ENCODE measurements around the gene ADRB1. TPM values are rescaled to one million over a fixed set of nuclear protein-coding genes. Genes with fewer than 3 reads are reported as not detected.
A peak's percentile ranks its signal among the peaks of the same experiment; 100 is the strongest.

The ADRB1 gene
- total RNA-seq, 6 experiments from 2014 or later: 0.11 to 0.66 (median 0.38) TPM; not detected in 2

DNA sequence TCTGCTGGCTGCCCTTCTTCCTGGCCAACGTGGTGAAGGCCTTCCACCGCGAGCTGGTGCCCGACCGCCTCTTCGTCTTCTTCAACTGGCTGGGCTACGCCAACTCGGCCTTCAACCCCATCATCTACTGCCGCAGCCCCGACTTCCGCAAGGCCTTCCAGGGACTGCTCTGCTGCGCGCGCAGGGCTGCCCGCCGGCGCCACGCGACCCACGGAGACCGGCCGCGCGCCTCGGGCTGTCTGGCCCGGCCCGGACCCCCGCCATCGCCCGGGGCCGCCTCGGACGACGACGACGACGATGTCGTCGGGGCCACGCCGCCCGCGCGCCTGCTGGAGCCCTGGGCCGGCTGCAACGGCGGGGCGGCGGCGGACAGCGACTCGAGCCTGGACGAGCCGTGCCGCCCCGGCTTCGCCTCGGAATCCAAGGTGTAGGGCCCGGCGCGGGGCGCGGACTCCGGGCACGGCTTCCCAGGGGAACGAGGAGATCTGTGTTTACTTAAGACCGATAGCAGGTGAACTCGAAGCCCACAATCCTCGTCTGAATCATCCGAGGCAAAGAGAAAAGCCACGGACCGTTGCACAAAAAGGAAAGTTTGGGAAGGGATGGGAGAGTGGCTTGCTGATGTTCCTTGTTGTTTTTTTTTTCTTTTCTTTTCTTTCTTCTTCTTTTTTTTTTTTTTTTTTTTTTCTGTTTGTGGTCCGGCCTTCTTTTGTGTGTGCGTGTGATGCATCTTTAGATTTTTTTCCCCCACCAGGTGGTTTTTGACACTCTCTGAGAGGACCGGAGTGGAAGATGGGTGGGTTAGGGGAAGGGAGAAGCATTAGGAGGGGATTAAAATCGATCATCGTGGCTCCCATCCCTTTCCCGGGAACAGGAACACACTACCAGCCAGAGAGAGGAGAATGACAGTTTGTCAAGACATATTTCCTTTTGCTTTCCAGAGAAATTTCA, 1.7 kb downstream of the ADRB1 start:
- Histone ChIP-seq H3K27ac (no peak overlapping the region), H3K27me3 (no peaks in the 10 kb centered on the region), H3K9me3 (no peaks in the 10 kb centered on the region), H3K4me3 (peak overlapping the region in 2 of 3 donors; percentile 11 to 40), H3K4me1 (peaks cover 0 to 7% (median under 1%) of the 10 kb centered on the region in 4 donors), H3K36me3 (no peaks in the 10 kb centered on the region)
- intact Hi-C loops (cut with DNase I): no loop called here
- 20% methylated on average over 31 of the region's 78 CpGs for WGBS (ENCODE audit: insufficient coverage, low coverage, low lambda C conversion rate, missing lambda C conversion rate)
- DNase-seq: peak in 2 of 3 donors; percentile 42 to 62
- ATAC-seq: peak; percentile 27 to 44 (median 42)
- TF ChIP-seq, protein P1, sequence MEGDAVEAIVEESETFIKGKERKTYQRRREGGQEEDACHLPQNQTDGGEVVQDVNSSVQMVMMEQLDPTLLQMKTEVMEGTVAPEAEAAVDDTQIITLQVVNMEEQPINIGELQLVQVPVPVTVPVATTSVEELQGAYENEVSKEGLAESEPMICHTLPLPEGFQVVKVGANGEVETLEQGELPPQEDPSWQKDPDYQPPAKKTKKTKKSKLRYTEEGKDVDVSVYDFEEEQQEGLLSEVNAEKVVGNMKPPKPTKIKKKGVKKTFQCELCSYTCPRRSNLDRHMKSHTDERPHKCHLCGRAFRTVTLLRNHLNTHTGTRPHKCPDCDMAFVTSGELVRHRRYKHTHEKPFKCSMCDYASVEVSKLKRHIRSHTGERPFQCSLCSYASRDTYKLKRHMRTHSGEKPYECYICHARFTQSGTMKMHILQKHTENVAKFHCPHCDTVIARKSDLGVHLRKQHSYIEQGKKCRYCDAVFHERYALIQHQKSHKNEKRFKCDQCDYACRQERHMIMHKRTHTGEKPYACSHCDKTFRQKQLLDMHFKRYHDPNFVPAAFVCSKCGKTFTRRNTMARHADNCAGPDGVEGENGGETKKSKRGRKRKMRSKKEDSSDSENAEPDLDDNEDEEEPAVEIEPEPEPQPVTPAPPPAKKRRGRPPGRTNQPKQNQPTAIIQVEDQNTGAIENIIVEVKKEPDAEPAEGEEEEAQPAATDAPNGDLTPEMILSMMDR (IDR thresholded peaks at IDR 0.05): no peak
- TF ChIP-seq POLR2A (IDR thresholded peaks at IDR 0.05): no peak

DNA sequence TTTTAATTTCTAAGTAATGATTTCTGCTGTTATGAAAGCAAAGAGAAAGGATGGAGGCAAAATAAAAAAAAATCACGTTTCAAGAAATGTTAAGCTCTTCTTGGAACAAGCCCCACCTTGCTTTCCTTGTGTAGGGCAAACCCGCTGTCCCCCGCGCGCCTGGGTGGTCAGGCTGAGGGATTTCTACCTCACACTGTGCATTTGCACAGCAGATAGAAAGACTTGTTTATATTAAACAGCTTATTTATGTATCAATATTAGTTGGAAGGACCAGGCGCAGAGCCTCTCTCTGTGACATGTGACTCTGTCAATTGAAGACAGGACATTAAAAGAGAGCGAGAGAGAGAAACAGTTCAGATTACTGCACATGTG, 2.4 kb downstream of the ADRB1 start:
- intact Hi-C loops (cut with DNase I): no loop called here
- H3K9me3 ChIP-seq: no peaks in the 10 kb centered on the region
- H3K4me1 ChIP-seq: peaks cover 0 to 7% (median under 1%) of the 10 kb centered on the region in 4 donors
- DNase-seq: no peak
- H3K36me3 ChIP-seq: no peaks in the 10 kb centered on the region
- H3K4me3 ChIP-seq: no peak overlapping the region
- no peaks in the 10 kb centered on the region for H3K27me3 ChIP-seq
- ATAC-seq: no peak
- no peak overlapping the region for H3K27ac ChIP-seq
- WGBS (ENCODE audit: insufficient coverage, low coverage, low lambda C conversion rate, missing lambda C conversion rate): 66% methylated on average over 7 of the region's 7 CpGs
- no peak for TF ChIP-seq POLR2A (IDR thresholded peaks at IDR 0.05)
- TF ChIP-seq, protein P1 (IDR thresholded peaks at IDR 0.05): no peak

DNA sequence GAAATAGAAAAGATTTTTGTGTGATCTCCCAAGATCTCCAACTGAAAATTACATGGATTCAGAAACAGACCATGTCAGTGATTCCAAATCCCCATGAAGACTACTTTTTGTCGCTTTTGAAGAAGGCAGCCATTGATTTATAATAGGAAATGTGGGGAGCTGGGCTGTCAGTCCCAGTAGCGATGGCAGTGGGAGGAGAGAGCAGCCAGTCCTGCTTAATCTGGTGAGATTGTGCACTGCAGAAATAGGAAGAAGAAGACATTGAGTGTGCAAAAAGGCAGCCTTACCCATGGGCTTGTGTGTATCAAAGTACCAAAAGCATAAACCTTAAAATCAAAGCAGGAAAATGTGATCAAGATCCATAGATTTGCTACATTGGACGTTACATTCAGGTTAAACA, 4.8 kb downstream of the ADRB1 start:
- Histone ChIP-seq H3K9me3 (no peaks in the 10 kb centered on the region), H3K27me3 (no peaks in the 10 kb centered on the region), H3K4me3 (no peak overlapping the region), H3K36me3 (no peaks in the 10 kb centered on the region), H3K4me1 (peaks cover 0 to 2% (median 0%) of the 10 kb centered on the region in 4 donors), H3K27ac (no peak overlapping the region)
- 52% methylated on average over 3 of the region's 3 CpGs for WGBS (ENCODE audit: insufficient coverage, low coverage, low lambda C conversion rate, missing lambda C conversion rate)
- DNase-seq (no peak), ATAC-seq (no peak)
- intact Hi-C loops (cut with DNase I): no loop called here
- TF ChIP-seq, protein P1 (IDR thresholded peaks at IDR 0.05): no peak
- no peak for TF ChIP-seq POLR2A (IDR thresholded peaks at IDR 0.05)

DNA sequence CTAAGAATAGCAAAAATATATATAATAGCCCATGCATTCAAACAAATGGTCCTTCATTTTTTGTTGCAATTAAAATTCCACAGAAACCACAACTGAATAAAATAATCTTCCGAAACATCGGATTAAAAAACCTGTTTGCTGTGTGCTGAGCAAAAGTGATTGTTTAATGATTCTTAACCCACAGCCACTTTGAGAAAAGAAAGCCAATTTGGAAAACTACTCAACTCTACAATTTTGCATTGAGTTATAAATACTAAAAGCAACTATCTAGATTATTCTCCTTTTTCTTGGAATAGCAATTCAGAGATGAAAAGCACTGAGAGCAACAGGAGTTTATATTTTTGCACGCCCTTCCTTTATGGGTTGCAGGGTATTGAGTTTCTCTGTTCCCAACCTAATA, 8.0 kb downstream of the ADRB1 start:
- ATAC-seq: no peak
- Histone ChIP-seq H3K36me3 (no peaks in the 10 kb centered on the region), H3K4me3 (no peak overlapping the region), H3K9me3 (no peaks in the 10 kb centered on the region), H3K4me1 (peaks cover 0 to 2% (median 0%) of the 10 kb centered on the region in 4 donors), H3K27ac (no peak overlapping the region), H3K27me3 (no peaks in the 10 kb centered on the region)
- DNase-seq: no peak
- intact Hi-C loops (cut with DNase I): no loop called here
- TF ChIP-seq, protein P1 (IDR thresholded peaks at IDR 0.05): no peak
- no peak for TF ChIP-seq POLR2A (IDR thresholded peaks at IDR 0.05)
- WGBS (ENCODE audit: insufficient coverage, low coverage, low lambda C conversion rate, missing lambda C conversion rate): 91% methylated on average over 3 of the region's 3 CpGs
